Measurements from ENCODE around the gene LRRN4. TPM values are rescaled to one million over a fixed set of nuclear protein-coding genes. Genes with fewer than 3 reads are reported as not detected.

LRRN4 gene
- total and polyA plus RNA-seq, 9 of the 15 experiments (the other 6 are each of a cell fraction or from before 2014, with no cell fraction given) = not detected

- H3K4me1 ChIP-seq (replicated peaks in 1 of 2; ENCODE audit: control insufficient read depth in 2 of 2, insufficient read depth in 2 of 2, low read length in 2 of 2) = peaks cover 0 to 10% of the 10 kb centered on the region in 2 experiments; a peak in 1 of 5 replicates
- no peaks in the 10 kb centered on the region for H3K9me3 ChIP-seq (replicated peaks; ENCODE audit: control insufficient read depth, insufficient read depth, low read depth, low read length)
- H3K9ac ChIP-seq (ENCODE audit: insufficient read depth in 1 of 2, low read depth in 2 of 2, low read length in 2 of 2) = no peak overlapping the region
- 0 out of 3 replicates have a peak, but pooled peaks cover 2% of the 10 kb centered on the region for H3K79me2 ChIP-seq (ENCODE audit: control insufficient read depth, insufficient read depth, low read length)
- intact Hi-C loops (cut with micrococcal nuclease) (no loop called here), in situ Hi-C loops (cut with MboI) (no loop called here)
- FAIRE-seq (no peak), ATAC-seq (no peak), DNase-seq (ENCODE audit: extremely low read depth in 1 of 4, low spot score in 3 of 4) (no peak)
- H3K9me1 ChIP-seq (ENCODE audit: control insufficient read depth, insufficient read depth, low read length) = no peaks in the 10 kb centered on the region
- no peak overlapping the region for H3K27ac ChIP-seq (ENCODE audit: extremely low read depth, low read depth, low read length)
- peaks cover 53% of the 10 kb centered on the region for H3K36me3 ChIP-seq (ENCODE audit: control insufficient read depth, insufficient read depth, low read length)
- no peak overlapping the region for H2AFZ ChIP-seq (ENCODE audit: low read depth, low read length)
- TF ChIP-seq PHB2 (IDR thresholded peaks at IDR 0.05; ENCODE audit: low read depth) = no peak
- TF ChIP-seq PTRF (tag; IDR thresholded peaks at IDR 0.05) = no peak
- TF ChIP-seq POLR3G (IDR thresholded peaks at IDR 0.05; ENCODE audit: extremely low read depth, insufficient read length, insufficient replicate concordance) = no peak
- ChIA-PET POLR2A (interaction anchor here (0.9 kb wide), 1 partner anchor 10 kb away, joined by 3 read pairs; no protein-coding TSS in a partner anchor), CTCF (ENCODE audit: low intra/inter-chr PET ratio) (no interaction called here)
- H3K4me2 ChIP-seq (ENCODE audit: insufficient read depth, low read length) = no peak overlapping the region
- H3K4me3 ChIP-seq = no peak overlapping the region
- WGBS (ENCODE audit: insufficient coverage, low coverage, missing lambda C conversion rate) = 92% methylated on average over 7 of the region's 8 CpGs
- H4K20me1 ChIP-seq (replicated peaks; ENCODE audit: control insufficient read depth, insufficient read depth, low read length) = no peaks in the 10 kb centered on the region
- BruUV-seq (replicated peaks) = no TSS peak
- no peaks in the 10 kb centered on the region for H3K27me3 ChIP-seq (ENCODE audit: control insufficient read depth in 2 of 2, insufficient read depth in 2 of 2, low read length in 2 of 2)
These were observed 13.3 kb downstream of the LRRN4 start for GRCh38 chr20:6040540-6040939.

- Histone ChIP-seq H3K9me3 (replicated peaks; ENCODE audit: control insufficient read depth, insufficient read depth, low read depth, low read length) (no peaks in the 10 kb centered on the region), H3K4me3 (no peak overlapping the region), H3K27ac (ENCODE audit: extremely low read depth, low read depth, low read length) (no peak overlapping the region), H3K36me3 (ENCODE audit: control insufficient read depth, insufficient read depth, low read length) (peaks cover 58% of the 10 kb centered on the region), H3K27me3 (ENCODE audit: control insufficient read depth in 2 of 2, insufficient read depth in 2 of 2, low read length in 2 of 2) (no peaks in the 10 kb centered on the region), H3K4me1 (replicated peaks in 1 of 2; ENCODE audit: control insufficient read depth in 2 of 2, insufficient read depth in 2 of 2, low read length in 2 of 2) (peaks cover 5 to 10% of the 10 kb centered on the region in 2 experiments; a peak in 3 of 5 replicates), H3K9ac (ENCODE audit: insufficient read depth in 1 of 2, low read depth in 2 of 2, low read length in 2 of 2) (no peak overlapping the region), H2AFZ (ENCODE audit: low read depth, low read length) (no peak overlapping the region), H4K20me1 (replicated peaks; ENCODE audit: control insufficient read depth, insufficient read depth, low read length) (no peaks in the 10 kb centered on the region), H3K9me1 (ENCODE audit: control insufficient read depth, insufficient read depth, low read length) (no peaks in the 10 kb centered on the region), H3K79me2 (ENCODE audit: control insufficient read depth, insufficient read depth, low read length) (peaks cover 2% of the 10 kb centered on the region; the same call in 1 of the 3 replicates), H3K4me2 (ENCODE audit: insufficient read depth, low read length) (no peak overlapping the region)
- ATAC-seq (no peak), FAIRE-seq (no peak), DNase-seq (ENCODE audit: extremely low read depth in 1 of 4, low spot score in 3 of 4) (no peak)
- BruUV-seq (replicated peaks) = no TSS peak
- intact Hi-C loops (cut with micrococcal nuclease) = no loop called here
- ChIA-PET POLR2A (interaction anchor here (0.8 to 1.8 kb wide), 3 partner anchors 9 to 42 kb away, joined by 3 to 6 read pairs (median 3); no protein-coding TSS in a partner anchor), CTCF (ENCODE audit: low intra/inter-chr PET ratio) (no interaction called here)
- in situ Hi-C loops (cut with MboI) = no loop called here
- 100% methylated on average over 1 of the region's 5 CpGs for WGBS (ENCODE audit: insufficient coverage, low coverage, missing lambda C conversion rate)
- no peak for TF ChIP-seq ID3 (CRISPR knock-in tag; IDR thresholded peaks at IDR 0.05)
- no peak for TF ChIP-seq ID3 (tag; IDR thresholded peaks at IDR 0.05)
- no peak for TF ChIP-seq ZNF696 (CRISPR knock-in tag; conservative IDR thresholded peaks at IDR 0.05)
- no peak for TF ChIP-seq ZNF408 (CRISPR knock-in tag; IDR thresholded peaks at IDR 0.05; ENCODE audit: low read depth)
- TF ChIP-seq ZC3H11A (IDR thresholded peaks at IDR 0.05; ENCODE audit: low read depth, low read length) = no peak
- TF ChIP-seq HIVEP1 (CRISPR knock-in tag; IDR thresholded peaks at IDR 0.05) = no peak
- no peak for TF ChIP-seq CEBPZ (IDR thresholded peaks at IDR 0.05; ENCODE audit: borderline replicate concordance, low read depth, low read length)
- no peak for TF ChIP-seq CBX5 (IDR thresholded peaks at IDR 0.05; ENCODE audit: borderline replicate concordance, low read depth)
These were observed 14.1 kb downstream of the LRRN4 start for GRCh38 chr20:6039766-6040165.
